Stimulated activated naive CD4-positive, alpha-beta T cell (primary cell): ENCODE data around the gene ERG28.

Source experiments
- DNase-seq, 6 experiments: peaks; one replicate each; lab custom pipeline; 2025; lab: John Stamatoyannopoulos, UW

The ERG28 gene

GRCh38 chr14:75658957-75659356 lies 1.7 kb downstream of the ERG28 start:
- no peak for DNase-seq

DNA sequence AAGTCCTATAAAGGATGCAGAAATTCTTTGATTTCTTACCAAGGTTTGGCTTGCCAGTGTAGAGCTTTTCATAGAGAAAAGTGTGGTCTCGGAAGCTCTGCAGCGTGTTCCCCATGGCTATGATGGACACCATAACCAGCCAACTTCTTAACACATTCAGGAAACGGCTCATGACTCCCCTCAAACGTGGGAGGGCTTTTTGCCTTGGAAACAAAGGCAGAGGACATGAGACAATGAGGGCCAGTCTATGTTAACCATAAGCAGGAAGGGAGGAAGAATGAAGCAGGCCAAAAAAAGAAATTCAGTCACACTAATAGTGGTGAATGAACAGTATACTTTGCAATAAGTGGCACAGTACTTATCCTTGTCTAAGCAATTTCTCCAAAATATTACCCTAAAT lies 3.3 kb downstream of the ERG28 start:
- DNase-seq: no peak

DNA sequence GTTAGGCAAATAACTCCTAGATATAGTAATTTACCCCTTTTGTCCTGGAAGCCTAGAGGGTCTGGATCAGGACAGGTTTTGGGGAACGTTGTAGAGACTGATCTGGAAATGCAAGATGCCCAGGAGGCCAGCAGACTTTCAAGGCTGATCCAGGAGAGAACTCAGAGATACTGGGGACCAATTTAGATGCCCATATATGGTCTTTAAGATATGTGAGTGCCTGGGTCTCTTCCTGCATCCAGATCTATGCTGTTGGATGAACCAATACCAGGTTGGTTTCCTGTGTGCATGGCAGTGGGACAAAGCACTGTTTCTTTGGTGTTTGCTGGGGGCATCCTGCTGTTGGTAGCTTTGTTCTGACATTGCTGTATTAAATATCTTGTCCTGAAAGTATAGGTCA lies 5.4 kb downstream of the ERG28 start:
- no peak for DNase-seq

GRCh38 chr14:75654127-75654732 lies 6.4 kb downstream of the ERG28 start:
- DNase-seq: peak; percentile 48 to 84 (median 68)

DNA sequence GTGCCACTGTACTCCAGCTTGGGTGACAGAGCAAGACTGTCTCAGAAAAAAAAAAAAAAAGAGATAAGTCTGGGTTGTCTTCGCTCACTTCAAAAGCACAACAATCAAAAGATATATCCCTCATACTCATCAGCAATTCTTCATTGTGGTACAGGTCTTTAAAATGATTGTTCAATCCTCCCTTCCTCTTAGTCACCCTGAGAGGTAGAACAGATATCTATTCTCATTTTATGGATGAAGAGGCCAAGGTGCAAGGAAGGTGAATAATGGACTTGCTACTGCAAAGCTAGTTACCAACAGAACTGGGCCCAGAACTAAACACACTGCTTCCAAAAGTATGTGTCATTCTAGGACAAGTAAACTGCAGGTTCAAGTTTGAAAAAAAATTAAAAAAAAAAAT lies 7.1 kb downstream of the ERG28 start:
- DNase-seq: no peak

- DNase-seq: no peak
Observed at GRCh38 chr14:75650253-75651058, 10.2 kb downstream of the ERG28 start.

DNA sequence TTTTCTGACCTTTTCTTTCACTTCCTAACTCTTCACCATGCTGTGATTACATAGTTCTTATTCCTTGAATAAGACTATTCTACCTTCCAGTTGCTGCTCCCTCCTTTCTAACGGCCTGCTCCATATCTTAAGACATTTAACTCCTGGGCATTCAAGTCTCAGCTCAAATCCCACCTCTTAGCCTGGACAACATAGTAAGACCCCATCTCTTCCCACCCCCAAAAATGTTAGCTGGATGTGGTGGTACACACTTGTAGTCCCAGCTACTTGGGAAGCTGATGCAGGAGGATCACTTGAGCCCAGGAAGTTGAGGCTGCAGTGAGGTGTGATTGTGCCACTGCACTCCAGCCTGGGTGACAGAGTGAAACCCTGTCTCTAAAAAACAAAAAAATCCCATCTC lies 10.9 kb downstream of the ERG28 start:
- no peak for DNase-seq

- DNase-seq: no peak
Observed at GRCh38 chr14:75649337-75649736, 11.3 kb downstream of the ERG28 start.

DNA sequence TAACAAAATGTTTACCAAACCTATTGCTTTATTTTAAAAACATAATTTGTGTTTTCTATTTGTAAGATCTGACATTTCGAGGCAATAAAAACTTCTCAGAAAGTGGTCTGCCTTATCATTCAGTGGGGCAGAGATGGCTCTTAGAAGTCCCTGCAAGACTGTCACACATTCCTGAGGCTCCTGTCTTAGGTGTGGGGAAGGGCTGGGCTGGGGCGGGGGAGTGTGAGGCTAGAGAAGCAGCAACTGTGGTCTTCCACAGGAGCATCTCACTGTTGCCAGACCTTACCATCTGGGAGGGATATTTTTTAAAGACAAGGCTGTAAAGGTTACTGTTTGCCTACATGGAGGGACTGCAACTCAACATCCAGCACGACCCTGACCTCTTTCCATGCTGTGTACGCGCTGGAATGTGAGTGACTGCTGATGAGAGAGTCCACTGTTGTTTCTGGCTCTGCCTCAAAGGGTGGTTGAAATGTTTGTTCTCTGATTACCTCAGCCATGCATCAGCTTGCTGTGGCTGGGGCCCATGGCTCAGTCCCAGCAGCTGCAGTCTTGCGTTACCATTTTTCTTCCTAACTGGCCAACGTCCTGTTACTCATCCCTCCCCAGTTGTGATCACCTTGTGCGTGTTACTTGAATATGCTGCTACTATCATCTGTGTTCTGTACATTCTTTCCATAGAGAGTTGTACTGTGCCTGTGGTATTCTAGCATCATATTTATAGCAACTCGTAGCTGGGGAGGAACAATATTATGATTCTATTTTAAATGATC lies 12.4 kb downstream of the ERG28 start:
- DNase-seq: no peak

DNA sequence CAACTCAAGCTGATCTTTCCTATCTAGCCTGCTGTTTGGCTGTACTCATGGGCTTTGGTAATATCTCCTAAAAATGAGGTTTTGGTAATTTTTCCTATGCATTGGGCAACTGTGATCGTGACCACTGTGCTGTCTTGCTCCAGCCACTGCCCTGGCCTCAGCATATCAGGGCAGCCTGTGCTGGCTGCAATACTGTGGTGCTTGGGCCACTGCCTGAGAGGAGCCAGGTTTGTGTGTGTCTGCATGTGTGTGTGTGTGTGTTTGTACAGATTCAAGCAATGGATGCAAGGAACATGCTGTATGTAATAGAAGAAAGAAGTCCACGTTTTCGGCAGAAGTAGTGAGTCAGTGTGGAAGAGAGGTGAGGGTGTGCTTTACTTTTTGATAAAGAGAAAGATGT lies 13.0 kb downstream of the ERG28 start:
- no peak for DNase-seq

DNA sequence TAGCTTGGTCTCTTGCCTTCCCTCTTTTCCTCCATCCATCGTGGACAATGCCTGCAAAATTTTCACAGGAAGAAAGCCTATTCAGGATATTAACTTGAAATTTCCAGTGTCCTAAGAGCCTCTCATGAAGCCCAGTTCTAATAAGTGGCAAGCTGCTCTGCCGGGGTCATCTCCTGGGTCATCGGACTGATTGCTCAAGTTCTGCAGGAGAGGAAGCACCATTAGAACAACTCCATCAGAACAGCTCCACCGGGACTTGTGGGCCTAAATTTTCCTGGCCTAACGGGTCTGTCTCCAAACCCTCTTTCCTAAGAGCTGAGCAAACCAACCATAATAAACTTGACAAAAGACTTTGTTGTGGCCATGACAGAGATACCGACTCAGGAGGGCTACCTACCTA lies 13.9 kb downstream of the ERG28 start:
- DNase-seq: no peak

- DNase-seq: no peak
Observed at GRCh38 chr14:75645056-75645455, 15.6 kb downstream of the ERG28 start.

- DNase-seq: no peak
Observed at GRCh38 chr14:75643985-75644384, 16.7 kb downstream of the ERG28 start.

GRCh38 chr14:75640876-75641275 lies 19.8 kb downstream of the ERG28 start:
- no peak for DNase-seq

- DNase-seq: no peak
Observed at GRCh38 chr14:75636100-75636692, 24.5 kb downstream of the ERG28 start.

DNA sequence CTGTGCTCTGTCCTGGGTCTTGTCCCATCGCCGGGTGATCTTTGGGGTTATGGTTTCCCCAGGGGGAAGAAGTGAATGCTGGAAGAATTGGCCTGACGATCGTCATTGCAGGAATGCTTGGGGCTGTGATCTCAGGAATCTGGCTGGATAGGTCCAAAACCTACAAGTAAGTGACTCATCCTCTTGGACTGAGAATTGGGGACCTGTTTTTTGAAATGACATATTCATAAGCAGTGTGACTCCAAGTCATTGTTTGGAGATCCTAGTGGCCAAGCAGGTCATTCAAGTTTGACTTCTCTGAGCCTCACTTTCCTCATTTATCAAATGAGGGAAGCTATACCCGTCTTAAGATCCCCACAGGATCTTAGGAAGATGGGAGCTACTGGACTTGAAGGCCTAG lies 25.8 kb downstream of the ERG28 start:
- DNase-seq: no peak

- DNase-seq: no peak
Observed at GRCh38 chr14:75631453-75631831, 29.2 kb downstream of the ERG28 start.

DNA sequence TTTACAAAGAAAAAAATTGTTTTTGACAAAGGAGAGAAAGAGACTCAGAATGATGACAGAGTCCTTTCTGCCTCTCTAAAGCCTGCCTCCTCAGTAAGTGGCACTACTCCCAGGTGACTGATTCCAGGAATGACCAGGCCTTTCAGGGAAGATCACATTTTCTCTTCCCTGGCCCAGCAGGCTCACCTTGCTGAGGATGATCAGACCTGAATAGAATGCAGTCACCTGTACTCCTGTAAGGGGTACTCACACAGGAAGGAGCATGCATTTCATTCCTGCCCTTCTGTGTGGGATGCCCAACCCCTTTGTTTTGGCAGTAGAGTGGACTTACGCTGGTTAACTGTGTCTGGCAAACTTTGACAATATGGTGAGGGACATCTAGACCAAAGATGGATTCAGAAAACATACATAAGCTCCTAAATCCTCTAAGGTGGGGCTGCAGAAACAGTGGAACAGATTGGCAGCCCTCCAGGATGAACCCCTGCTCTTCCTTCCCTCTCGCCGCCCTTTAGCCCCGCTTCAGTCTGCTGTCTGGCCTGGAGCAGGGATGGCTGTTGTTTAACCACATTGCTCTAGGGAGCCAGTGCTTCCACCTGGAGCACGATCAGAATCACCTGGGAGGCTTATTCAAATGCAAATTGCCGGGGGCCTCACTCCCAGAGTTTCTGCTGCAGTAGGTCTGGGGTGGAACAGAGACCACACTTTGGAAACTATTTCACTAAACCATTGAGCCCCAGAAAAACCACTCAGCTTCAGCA lies 29.8 kb downstream of the ERG28 start:
- DNase-seq: no peak

- no peak for DNase-seq
Observed at GRCh38 chr14:75628816-75629215, 31.9 kb downstream of the ERG28 start.

DNA sequence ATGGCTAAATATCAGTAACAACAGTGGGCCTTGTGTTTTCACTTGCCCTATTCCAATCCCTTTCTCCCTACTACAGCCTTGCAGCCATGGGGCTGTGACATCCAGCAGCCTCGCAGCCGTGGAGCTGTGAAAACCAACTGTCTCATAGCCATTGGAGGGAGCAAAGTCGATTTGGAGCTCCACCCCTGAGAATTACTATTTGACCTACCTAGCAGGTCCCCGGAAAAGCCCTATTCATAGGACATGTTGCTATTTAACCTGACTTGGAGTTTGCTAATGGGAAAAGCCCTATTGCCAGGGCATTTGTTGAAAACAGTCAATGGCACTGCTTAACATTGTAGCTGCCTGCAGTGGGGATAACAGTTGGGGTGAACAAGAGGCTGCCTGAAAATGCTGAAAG lies 33.3 kb downstream of the ERG28 start:
- DNase-seq: no peak

GRCh38 chr14:75626863-75627262 lies 33.8 kb downstream of the ERG28 start:
- no peak for DNase-seq

DNA sequence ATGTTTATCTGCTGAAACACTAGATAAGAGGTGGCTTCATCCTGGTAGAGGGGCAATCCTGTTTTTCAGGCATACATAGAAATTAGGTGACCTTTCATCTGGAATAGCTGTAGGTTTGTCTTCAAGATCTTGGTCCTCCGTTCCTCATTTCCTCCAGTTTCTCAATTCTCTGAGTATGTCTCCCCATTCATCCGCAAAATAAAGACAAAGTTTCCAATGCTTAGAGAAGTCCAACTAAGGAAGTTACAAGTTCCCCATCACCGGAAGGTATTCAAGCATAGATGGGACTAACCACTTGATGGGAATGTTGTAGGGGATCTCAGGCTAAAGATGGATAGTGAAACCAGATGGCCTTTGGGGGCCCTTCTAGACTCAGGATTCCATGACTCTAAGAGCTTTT lies 34.3 kb downstream of the ERG28 start:
- DNase-seq: no peak
